Measurements from ENCODE around the gene PLCB1.
"Not testable (repeated sequence)": the region's sequence is repeated elsewhere in the genome, so short reads cannot be mapped to it uniquely, and the experiment has no call there.

DNA sequence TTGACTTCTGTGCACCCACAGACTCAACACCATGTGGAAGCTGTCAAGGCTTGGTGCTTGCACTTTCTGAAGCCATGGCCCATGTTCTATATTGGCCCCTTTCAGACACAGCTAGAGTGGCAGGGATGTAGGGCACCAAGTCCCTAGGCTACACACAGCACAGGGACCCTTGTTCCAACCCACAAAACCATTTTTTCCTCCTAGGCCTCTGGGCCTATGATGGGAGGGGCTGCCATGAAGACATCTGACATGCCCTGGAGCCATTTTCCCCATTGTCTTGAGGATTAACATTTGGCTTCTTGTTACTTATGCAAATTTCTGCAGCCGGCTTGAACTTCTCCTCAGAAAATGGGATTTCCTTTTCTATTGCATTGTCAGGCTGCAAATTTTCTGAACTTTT lies 27.2 kb downstream of the PLCB1 start:
- TF ChIP-seq, protein P1, sequence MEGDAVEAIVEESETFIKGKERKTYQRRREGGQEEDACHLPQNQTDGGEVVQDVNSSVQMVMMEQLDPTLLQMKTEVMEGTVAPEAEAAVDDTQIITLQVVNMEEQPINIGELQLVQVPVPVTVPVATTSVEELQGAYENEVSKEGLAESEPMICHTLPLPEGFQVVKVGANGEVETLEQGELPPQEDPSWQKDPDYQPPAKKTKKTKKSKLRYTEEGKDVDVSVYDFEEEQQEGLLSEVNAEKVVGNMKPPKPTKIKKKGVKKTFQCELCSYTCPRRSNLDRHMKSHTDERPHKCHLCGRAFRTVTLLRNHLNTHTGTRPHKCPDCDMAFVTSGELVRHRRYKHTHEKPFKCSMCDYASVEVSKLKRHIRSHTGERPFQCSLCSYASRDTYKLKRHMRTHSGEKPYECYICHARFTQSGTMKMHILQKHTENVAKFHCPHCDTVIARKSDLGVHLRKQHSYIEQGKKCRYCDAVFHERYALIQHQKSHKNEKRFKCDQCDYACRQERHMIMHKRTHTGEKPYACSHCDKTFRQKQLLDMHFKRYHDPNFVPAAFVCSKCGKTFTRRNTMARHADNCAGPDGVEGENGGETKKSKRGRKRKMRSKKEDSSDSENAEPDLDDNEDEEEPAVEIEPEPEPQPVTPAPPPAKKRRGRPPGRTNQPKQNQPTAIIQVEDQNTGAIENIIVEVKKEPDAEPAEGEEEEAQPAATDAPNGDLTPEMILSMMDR (conservative IDR thresholded peaks at IDR 0.05 in 1 of 2, IDR thresholded peaks at IDR 0.05 in 1 of 2; ENCODE audit: low read depth in 1 of 2, low read length in 2 of 2), result not testable (repeated sequence)
- not testable (repeated sequence) for TF ChIP-seq EZH2 (IDR thresholded peaks at IDR 0.05; ENCODE audit: low read length, missing control alignments)
